CD14-positive monocyte (primary cell): ENCODE data around the gene IL20. TPM values are rescaled to one million over a fixed set of nuclear protein-coding genes. Genes with fewer than 3 reads are reported as not detected.

Source experiments
- DNase-seq, 3 donors: peaks; one replicate each; pipeline ENCODE4 v3.0.0-alpha.2; 2011 to 2022
- H2AFZ ChIP-seq: 2 replicates; pipeline ENCODE4 v1.6.0; 2012; ENCODE audit warnings: mild to moderate bottlenecking, low read depth, low read length, inconsistent platforms; ENCODE audit not compliant: insufficient read depth, poor library complexity, severe bottlenecking
- H3K27ac ChIP-seq, 2 donors: 1 replicate in 1 of 2; 2 replicates in 1 of 2; pipeline ENCODE4 v1.5.1; 2012 to 2013; ENCODE audit warnings: low read length in 2 of 2, control low read depth in 1 of 2, inconsistent platforms in 1 of 2, low read depth in 1 of 2, mild to moderate bottlenecking in 1 of 2
- H3K27me3 ChIP-seq, 2 donors: one replicate each; pipeline versions ENCODE4 v1.6.0 to v1.6.1; 2011 to 2013; ENCODE audit warnings: low read length in 2 of 2; ENCODE audit not compliant: control insufficient read depth in 2 of 2, insufficient read depth in 2 of 2
- H3K36me3 ChIP-seq, 2 donors: replicated peaks in 1 of 2; 1 replicate in 1 of 2; 2 replicates in 1 of 2; pipeline versions ENCODE4 v1.5.1 to v1.6.1; 2012 to 2013; ENCODE audit warnings: low read length in 2 of 2, control low read depth in 1 of 2, inconsistent platforms in 1 of 2, mild to moderate bottlenecking in 1 of 2; ENCODE audit not compliant: insufficient read depth in 2 of 2, control insufficient read depth in 1 of 2
- H3K4me1 ChIP-seq, 2 donors: 1 replicate in 1 of 2; 2 replicates in 1 of 2; pipeline versions ENCODE4 v1.5.1 to v1.6.1; 2012 to 2013; ENCODE audit warnings: low read length in 2 of 2, control low read depth in 1 of 2, inconsistent platforms in 1 of 2, mild to moderate bottlenecking in 1 of 2, moderate library complexity in 1 of 2; ENCODE audit not compliant: insufficient read depth in 2 of 2, control insufficient read depth in 1 of 2
- H3K4me2 ChIP-seq: replicated peaks from 2 replicates; pipeline ENCODE3; 2012; ENCODE audit warnings: low read length, moderate library complexity, mild to moderate bottlenecking; ENCODE audit not compliant: poor library complexity, severe bottlenecking; ENCODE audit errors: extremely low read depth
- H3K4me3 ChIP-seq, 3 experiments: fragments of 200-600 bp in 1 of 3; sonication (generic) in 1 of 3; replicated peaks in 1 of 3; 1 replicate in 2 of 3; 2 replicates in 1 of 3; pipeline ENCODE4 v1.5.1; 2011 to 2013; ENCODE audit warnings: low read length in 3 of 3, mild to moderate bottlenecking in 3 of 3, control low read depth in 2 of 3, low read depth in 2 of 3, inconsistent platforms in 1 of 3, moderate library complexity in 1 of 3
- H3K79me2 ChIP-seq: 2 replicates; pipeline ENCODE4 v1.6.0; 2012; ENCODE audit warnings: mild to moderate bottlenecking, control low read depth, inconsistent platforms, low read length, moderate library complexity; ENCODE audit not compliant: insufficient read depth
- H3K9ac ChIP-seq: 2 replicates; pipeline ENCODE4 v1.6.0; 2017; ENCODE audit warnings: low read length, mild to moderate bottlenecking; ENCODE audit not compliant: insufficient read depth, poor library complexity, severe bottlenecking
- H3K9me3 ChIP-seq, 2 donors: replicated peaks in 1 of 2; 1 replicate in 1 of 2; 2 replicates in 1 of 2; pipeline versions ENCODE4 v1.5.1 to v1.6.1; 2012 to 2013; ENCODE audit warnings: low read length in 2 of 2, control low read depth in 1 of 2; ENCODE audit not compliant: control insufficient read depth in 1 of 2, insufficient read depth in 1 of 2
- H4K20me1 ChIP-seq: 2 replicates; pipeline ENCODE4 v1.6.0; 2012; ENCODE audit warnings: mild to moderate bottlenecking, low read length, control low read depth, moderate library complexity; ENCODE audit not compliant: insufficient read depth
- H3K27ac Mint-ChIP-seq, 7 donors: one replicate each; pipeline ENCODE4 v1.8.0; 2020; ENCODE audit warnings: mild to moderate bottlenecking in 7 of 7, mixed read lengths in 7 of 7, moderate library complexity in 6 of 7, inconsistent platforms in 2 of 7
- H3K27me3 Mint-ChIP-seq, 3 donors: one replicate each; pipeline ENCODE4 v1.8.0; 2021 to 2022; ENCODE audit warnings: low read depth in 3 of 3, mild to moderate bottlenecking in 3 of 3, mixed read lengths in 3 of 3, moderate library complexity in 3 of 3, inconsistent platforms in 1 of 3
- H3K36me3 Mint-ChIP-seq, 2 donors: one replicate each; pipeline ENCODE4 v1.8.0; 2020; ENCODE audit warnings: mixed read lengths in 2 of 2, inconsistent platforms in 1 of 2, mild to moderate bottlenecking in 1 of 2
- H3K4me1 Mint-ChIP-seq: one replicate; pipeline ENCODE4 v1.8.0; 2020; ENCODE audit warnings: mild to moderate bottlenecking, mixed read lengths
- H3K4me3 Mint-ChIP-seq, 2 donors: one replicate each; pipeline ENCODE4 v1.8.0; 2020; ENCODE audit warnings: mild to moderate bottlenecking in 2 of 2, mixed read lengths in 2 of 2, moderate library complexity in 1 of 2
- H3K9me3 Mint-ChIP-seq, 7 donors: one replicate each; pipeline ENCODE4 v1.8.0; 2020 to 2022; ENCODE audit warnings: mixed read lengths in 7 of 7, mild to moderate bottlenecking in 6 of 7, moderate library complexity in 6 of 7, inconsistent platforms in 2 of 7
- CTCF ChIP-seq: fragments of 200-600 bp; IDR thresholded peaks from one replicate; pipeline ENCODE4 v1.8.0; 2022; ENCODE audit warnings: antibody characterized with exemption, mild to moderate bottlenecking
- WGBS: methylation state at CpG from one replicate; pipeline ENCODE4 v1.1.5; 2013; ENCODE audit warnings: missing lambda C conversion rate; ENCODE audit not compliant: insufficient coverage; 5-methylcytosine and 5-hydroxymethylcytosine counted together
- intact Hi-C, 2 donors: fragments of 100-400 bp; cut with micrococcal nuclease; formaldehyde crosslinking; loops; one replicate each; pipeline versions ENCODE4 v1.15.0 to v1.15.1; 2023
- polyA plus RNA-seq, 3 donors: library from polyadenylated mRNA; depleted of rRNA in 1 of 3; unstranded in 2 of 3; stranded (reverse) in 1 of 3; fragments of 300-500 nt in 2 of 3; fragments of >200 nt in 1 of 3; fragmentation: Illumina TruSeq in 2 of 3; gene quantifications; 1 replicate in 2 of 3; 2 replicates in 1 of 3; pipeline ENCODE4 v1.2.3, GENCODE V29; 2012 to 2021

Gene IL20
- polyA plus RNA-seq, 3 donors, result not detected

DNA sequence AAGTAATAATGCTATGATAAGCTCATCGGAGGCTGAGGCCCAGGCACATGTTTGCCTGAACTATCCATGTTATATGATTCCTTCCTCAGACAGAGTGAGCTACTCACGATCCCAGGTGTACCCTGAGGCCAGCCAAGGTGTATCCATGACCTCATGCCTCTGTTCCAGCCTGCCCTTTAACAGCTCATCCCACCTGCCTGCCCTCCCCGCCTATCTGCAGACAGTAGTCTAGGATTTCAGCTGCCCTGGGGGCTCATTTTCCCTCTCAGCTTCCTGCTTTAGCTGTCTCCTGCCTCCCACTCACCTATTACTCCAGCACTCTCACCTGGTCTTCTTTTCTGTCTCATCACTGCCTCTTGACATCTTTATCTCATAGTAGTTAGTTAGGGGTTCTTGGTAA, 29.9 kb downstream of the IL20 start:
- Histone ChIP-seq H3K9ac (no peak overlapping the region), H3K4me2 (no peak overlapping the region)
- peaks cover 4 to 9% (median 8%) of the 10 kb centered on the region in 3 donors for H3K27me3 Mint-ChIP-seq

DNA sequence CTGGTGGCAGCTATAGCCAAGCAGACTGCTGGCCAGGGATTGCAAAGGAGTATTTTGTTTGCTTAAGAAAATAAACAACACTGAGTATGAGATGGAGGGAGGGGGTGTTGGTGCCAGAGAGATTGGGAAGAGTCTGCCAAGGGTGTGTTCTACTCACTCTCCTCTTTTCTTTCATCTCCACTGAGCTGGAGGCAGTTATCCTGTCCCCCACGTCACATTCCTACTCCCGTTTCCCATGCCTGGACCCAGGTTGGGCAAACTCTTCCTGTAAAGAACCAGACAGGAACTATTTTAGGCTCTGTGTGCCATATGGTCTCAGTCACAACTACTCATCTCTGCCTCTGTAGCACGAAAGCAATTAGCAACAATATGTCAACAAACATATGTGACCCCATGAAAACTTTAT, 30.4 kb downstream of the IL20 start:
- Histone ChIP-seq H3K9me3 (no peaks in the 10 kb centered on the region), H3K4me1 (peaks cover under 1 to 4% of the 10 kb centered on the region in 2 donors), H3K4me2 (no peak overlapping the region), H3K79me2 (no peaks in the 10 kb centered on the region), H3K27me3 (no peaks in the 10 kb centered on the region), H3K36me3 (no peaks in the 10 kb centered on the region), H3K9ac (no peak overlapping the region), H3K4me3 (no peak overlapping the region), H3K27ac (no peak overlapping the region), H2AFZ (no peak overlapping the region), H4K20me1 (no peaks in the 10 kb centered on the region)
- Mint-ChIP-seq H3K36me3 (no peaks in the 10 kb centered on the region), H3K27ac (no peak overlapping the region), H3K9me3 (peaks cover 0 to 1% (median 0%) of the 10 kb centered on the region in 7 donors), H3K27me3 (peaks cover 4 to 9% (median 8%) of the 10 kb centered on the region in 3 donors), H3K4me3 (no peak overlapping the region), H3K4me1 (peaks cover 11% of the 10 kb centered on the region)
- no peak for DNase-seq
- intact Hi-C loops, result no loop called here
- TF ChIP-seq CTCF, result no peak
- whole genome bisulfite sequencing, result 38% methylated on average over 2 of the region's 3 CpGs

More for the DNA sequence above, 29.9 kb downstream of the IL20 start:
- Histone ChIP-seq H3K9me3 (no peaks in the 10 kb centered on the region), H3K27me3 (no peaks in the 10 kb centered on the region), H3K27ac (no peak overlapping the region), H3K79me2 (no peaks in the 10 kb centered on the region), H3K4me3 (no peak overlapping the region), H3K36me3 (no peaks in the 10 kb centered on the region), H2AFZ (no peak overlapping the region), H4K20me1 (no peaks in the 10 kb centered on the region), H3K4me1 (peaks cover 6 to 10% of the 10 kb centered on the region in 2 donors)
- DNase-seq, result no peak
- WGBS, result 92% methylated on average over 3 of the region's 3 CpGs
- peaks cover 16% of the 10 kb centered on the region for H3K4me1 Mint-ChIP-seq
- peaks cover 0 to 1% (median 0%) of the 10 kb centered on the region in 7 donors for H3K9me3 Mint-ChIP-seq
- no peak overlapping the region for H3K4me3 Mint-ChIP-seq
- TF ChIP-seq CTCF, result no peak
- intact Hi-C loops, result no loop called here
- H3K27ac Mint-ChIP-seq, result no peak overlapping the region
- no peaks in the 10 kb centered on the region for H3K36me3 Mint-ChIP-seq
